MV-4-11 (cell line): ENCODE results near the gene TMEM269.
A peak's percentile ranks its signal among the peaks of the same experiment; 100 is the strongest.
"Not testable (repeated sequence)": the region's sequence is repeated elsewhere in the genome, so short reads cannot be mapped to it uniquely, and the experiment has no call there.

Source experiments
- DNase-seq: peaks from one replicate; lab custom pipeline; 2025; lab: John Stamatoyannopoulos, UW

The TMEM269 gene

DNA sequence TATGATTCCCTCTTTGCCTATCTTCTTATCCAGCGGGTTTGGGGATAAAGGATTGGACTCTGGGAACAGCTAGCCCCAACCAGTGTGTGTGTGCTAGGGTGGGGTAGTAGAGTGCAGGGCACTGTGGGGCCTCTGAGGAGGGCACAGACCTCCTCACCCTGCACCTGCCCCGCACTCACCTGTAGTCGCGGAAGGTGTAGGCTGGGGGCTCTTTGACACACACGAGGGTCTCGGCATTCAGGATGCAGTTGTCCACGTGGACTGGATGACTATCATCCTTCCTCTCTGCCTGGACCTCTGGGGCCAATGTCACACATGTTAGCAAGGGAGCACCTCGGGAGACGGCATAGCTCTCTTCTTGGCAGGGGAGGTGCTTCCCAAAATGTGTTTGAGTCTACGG, 36.8 kb upstream of the TMEM269 start:
- DNase-seq = no peak

DNA sequence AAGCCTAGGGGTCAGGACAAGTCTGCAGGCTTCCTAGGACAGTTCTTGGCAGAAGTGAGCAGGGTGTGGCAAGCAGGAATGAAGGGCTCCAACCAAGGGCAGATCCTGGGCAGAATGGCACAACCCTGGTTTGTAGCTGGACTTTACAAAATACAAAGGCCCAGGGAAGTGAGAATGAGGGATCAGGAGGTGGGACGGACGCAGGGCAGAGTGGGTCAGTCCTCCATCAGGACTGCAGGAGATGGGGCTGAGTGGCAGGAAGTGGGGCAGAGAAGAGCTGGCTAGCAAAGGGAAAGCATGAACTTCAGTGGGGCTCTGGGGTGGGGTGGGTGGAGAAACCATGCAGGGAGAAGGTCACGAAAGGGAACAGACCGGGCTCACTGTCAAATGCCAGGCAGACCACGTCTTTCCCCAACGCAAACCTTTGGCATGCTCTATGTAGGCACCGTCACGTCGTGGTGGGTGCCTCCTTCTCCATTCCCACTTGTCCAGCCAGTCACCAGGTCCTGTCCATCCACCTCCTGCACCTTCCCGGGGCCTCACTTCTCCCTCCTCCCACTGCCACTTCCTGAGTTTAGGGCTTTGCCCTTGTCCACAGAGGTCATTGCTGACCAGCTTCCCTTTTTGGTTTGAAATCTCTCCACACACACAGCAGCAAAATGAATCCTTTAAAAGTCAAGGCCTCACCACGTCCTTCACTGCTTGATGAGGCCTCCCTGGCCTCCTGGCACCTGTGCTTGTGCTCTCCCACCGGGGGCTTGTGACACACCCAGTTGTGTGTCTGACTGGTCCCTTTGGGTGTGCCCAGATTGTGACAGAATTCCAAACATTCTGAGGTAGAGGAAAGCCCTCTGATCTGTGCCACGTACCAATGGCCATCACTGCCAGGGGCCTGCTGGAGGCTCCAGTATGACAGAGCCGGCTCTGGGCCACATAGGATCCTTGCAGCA, 36.1 kb upstream of the TMEM269 start:
- peak; percentile 35 for DNase-seq

DNA sequence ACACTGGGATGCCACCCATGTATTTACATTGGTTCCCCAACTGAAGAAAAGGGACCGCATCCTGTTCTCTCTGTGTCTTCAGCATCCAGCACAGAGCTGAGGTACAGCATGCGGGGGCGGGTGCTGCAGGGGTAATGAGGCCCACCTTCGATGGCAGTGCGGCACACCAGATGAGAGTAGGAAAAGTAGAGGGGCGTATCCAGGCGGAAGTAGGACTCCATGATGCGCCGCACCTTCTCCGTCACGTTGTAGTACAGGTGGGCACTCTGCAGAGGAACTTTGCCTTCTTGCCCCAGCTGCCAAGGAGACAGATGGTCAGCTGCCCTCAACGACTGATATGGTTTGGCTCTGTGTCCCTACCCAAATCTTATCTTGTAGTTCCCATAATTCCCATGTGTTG, 34.8 kb upstream of the TMEM269 start:
- DNase-seq = no peak

DNA sequence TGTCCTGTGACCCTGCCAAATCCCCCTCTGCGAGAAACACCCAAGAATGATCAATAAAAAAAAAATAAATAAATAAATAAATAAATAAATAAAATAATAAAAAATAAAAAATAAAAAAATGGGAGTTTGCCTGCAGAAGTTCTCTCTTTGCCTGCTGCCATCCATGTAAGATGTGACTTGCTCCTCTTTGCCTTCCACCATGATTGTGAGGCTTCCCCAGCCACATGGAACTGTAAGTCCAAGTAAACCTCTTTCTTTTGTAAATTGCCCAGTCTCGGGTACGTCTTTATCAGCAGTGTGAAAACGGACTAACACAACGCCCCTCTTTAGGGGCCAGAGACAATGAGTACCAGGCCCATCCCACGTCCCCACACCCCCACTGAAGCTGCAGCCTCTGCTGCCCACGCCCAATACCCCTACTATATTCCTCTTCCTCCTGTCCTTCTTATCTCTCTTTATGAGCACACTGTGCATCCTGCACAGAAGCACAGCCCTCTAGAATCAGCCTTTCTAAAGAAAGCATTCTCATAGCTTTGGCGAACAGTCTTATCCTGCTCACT, 33.2 kb upstream of the TMEM269 start:
- DNase-seq = not testable (repeated sequence)

DNA sequence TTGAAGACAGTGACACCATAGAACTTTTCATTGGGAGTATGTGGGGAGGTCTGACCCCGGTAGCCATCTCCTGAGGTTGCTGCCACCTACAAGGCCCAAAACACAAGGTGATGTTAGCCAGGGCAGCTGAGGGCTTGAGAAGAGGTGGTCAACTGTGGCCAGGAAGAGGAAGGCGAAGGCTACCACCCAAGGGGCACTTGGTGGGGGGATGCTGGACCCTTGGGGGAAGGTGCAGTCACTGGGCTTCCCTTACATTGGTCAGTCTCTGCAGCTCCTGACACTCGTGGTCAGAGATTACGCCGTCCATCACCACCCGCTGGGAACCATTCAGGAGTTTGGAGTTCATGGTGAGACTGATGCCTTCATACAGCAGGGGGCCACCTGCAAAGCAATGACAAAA, 32.5 kb upstream of the TMEM269 start:
- DNase-seq = no peak

DNA sequence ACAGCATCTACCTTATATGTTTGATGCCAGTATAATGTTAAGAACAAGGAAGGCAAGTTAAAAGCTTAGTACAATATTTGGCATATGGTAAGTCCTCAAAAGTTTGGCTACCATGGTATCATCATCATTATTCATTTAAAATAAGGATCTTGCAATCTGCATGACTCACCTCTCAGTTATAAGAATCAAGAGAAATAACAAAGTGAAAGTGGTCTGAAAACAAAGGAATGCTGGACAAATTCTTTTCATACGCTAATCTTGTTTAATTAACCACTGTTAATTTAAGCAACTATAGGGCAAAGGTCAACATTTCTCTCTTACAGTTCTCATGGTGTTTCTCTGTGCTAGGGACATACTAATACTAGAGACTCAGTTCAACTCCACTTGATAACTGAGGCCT, 31.7 kb upstream of the TMEM269 start:
- DNase-seq = no peak

GRCh38 chr1:42756956-42757891, 27.6 kb upstream of the TMEM269 start:
- DNase-seq = peak; percentile 69

- no peak for DNase-seq
Measured at GRCh38 chr1:42757892-42758275, 26.9 kb upstream of the TMEM269 start.

DNA sequence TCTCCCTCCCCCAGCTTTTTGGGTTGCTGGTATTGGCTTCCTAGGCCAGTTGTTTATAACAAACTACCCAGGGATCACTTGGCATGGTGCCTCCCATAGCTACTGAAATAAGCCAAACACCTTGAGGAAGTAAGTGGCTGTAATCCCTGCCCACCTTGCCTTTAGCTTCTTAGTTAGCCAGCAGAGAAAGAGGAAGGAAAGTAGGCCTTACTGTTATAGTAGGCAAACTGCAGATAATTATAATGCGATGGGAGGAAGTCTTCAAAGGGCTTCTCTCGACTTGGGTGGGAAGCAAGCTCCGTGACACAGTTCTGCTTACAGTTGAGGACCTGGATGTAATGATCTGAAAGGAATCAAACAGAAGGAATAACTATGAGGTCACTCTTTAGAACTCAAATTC, 26.1 kb upstream of the TMEM269 start:
- DNase-seq = peak; percentile 12

- no peak for DNase-seq
Measured at GRCh38 chr1:42759114-42759513, 25.7 kb upstream of the TMEM269 start.

GRCh38 chr1:42761567-42761966, 23.2 kb upstream of the TMEM269 start:
- no peak for DNase-seq

GRCh38 chr1:42762269-42762668, 22.5 kb upstream of the TMEM269 start:
- DNase-seq = no peak

GRCh38 chr1:42765269-42765668, 19.5 kb upstream of the TMEM269 start:
- no peak for DNase-seq

DNA sequence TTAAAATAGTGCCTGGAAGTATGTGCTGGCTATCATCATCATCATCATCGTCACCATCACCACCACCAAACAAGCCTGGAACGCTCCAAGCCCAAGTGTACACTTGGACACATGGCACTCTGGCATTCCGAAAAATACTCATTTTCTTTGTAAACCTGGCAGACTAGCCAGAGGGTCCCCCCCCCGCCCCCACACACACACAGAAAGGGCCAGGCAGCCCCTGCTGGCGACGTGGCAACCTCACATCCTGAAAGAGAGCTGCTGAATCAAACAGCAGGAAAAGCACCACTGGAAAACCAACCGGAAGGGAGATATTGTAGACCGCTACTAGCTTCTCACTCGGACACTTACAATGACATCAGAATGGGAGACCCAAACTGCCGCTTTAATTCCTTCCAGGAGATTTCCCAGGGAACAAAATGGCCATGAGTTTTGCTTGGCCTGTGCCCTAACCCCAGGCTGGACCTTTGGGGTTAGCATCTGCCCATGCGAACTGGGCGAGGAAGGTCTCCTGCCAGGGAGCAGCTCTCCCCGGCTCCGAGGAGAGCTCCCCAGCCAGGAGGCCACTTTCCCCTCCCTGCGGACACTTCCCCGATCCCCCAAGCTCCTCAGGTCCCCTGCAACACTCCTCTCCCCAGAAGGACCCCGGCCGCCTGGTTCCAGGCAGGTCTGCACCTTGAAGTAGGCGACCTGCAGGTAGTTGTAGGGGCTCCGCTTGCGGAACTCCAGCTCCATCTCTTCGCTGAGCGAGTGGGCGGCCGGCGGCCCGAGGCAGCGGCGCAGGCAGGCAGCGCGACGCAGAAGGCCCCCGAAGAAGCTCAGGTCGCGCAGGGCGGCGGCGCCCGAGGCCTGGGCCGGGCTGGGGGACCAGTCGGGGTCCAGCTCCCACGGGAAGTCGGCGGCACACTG, 18.7 kb upstream of the TMEM269 start:
- peak; percentile 48 for DNase-seq

DNA sequence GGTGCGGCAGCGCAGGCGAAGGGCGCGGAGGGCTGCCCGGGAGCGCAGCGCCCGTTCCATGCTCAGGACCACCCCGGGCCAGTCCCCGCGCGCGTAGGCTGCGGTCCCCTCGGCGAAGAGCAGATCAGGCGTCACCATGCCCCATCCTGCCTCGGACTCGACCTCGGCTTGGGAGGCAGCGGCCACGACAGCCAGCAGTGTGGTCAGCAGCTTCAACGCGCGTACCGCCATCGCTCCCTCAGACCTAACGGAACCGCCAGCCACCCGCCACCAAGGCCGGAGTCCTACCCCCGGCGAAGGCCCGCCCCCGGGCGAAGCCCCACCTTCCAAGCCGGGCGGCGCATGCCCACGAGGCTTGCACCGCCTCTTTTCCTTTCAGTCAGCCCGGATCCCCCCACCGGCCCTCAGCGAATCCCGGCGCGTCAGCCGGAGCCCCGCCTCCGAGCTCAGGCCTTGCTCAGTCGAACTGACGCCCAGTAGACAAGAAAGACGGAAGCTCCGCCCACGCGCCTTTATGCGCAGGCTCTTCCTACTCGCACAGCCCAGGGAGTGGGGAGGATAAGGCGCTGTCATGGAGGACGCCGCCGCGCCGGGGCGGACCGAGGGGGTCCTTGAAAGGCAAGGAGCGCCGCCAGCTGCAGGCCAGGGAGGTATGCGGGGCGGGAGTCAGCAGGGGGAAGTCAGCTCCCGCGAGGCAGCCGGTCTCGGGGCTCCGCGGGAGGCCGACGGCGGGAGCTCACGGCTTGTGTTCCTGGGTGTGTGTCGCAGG, 17.9 kb upstream of the TMEM269 start, which contains the start of the genes C1orf50 and P3H1:
C1orf50 (plus strand) TSS at position 509 of the 769 bp plus-strand sequence; CDS start at position 572, 63 bp downstream.
P3H1 (minus strand) TSS at position 288 of the 769 bp plus-strand sequence; CDS start at position 231, 57 bp downstream.
- peak; percentile 99 for DNase-seq

DNA sequence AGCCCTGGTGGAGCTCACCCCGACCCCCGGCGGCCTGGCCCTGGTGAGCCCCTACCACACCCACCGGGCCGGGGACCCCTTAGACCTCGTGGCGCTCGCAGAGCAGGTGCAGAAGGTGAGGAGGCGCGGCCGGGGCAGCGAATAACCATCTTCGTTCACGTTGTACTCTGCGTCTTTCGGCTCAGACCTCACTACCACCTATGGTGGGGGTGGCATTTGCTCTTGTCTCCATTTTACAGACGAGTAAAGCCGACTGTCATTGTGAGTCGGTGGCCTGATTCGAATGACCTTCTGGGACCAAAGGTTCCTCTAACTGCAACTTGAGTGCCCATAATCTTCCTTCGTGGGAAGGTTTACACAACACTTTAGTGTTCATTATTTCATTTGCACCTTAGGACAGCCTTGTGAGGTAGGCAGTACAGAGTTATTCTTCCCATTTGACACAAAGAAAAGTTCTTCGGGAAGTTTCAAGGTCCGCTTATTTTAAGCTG, 17.2 kb upstream of the TMEM269 start:
- no peak for DNase-seq

- no peak for DNase-seq
Measured at GRCh38 chr1:42768172-42768571, 16.6 kb upstream of the TMEM269 start.

DNA sequence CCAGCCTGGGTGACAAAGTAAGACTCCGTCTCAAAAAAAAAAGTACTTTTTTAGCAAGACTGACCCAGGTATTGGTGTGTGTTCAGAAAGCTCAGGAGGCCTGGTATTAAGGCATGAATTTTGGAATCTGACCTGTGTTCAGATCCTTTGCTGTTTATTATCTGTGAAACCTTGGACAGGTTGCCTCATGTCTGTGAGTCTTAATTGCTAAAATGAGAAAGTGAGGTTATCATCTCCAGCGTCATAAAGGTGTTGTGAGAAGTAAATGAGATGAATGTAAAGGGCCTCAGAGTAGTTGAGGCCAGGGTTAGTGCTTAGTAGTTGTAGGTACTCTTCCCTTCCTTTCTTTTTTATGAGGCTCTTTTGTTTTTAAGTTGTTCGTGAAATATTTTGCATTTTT, 15.0 kb upstream of the TMEM269 start:
- DNase-seq = no peak

DNA sequence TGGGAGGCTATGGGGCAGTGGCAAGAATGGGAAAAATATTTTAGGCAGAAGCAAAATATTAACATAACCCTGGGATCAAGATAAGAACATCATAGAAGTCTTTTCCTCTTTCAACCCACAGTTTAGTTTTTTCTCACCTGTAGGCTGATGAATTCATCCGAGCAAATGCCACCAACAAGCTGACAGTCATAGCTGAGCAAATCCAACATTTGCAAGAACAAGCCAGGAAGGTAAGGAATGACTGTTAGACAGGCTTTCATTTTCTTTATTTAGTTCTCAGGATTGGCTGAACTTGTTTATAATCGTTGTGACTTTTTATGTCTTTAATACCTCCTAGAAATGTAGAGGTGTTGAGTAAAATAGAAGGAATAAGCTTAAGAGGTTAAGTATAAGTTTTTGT, 11.4 kb upstream of the TMEM269 start:
- DNase-seq = no peak

- DNase-seq = no peak
Measured at GRCh38 chr1:42774928-42775526, 9.8 kb upstream of the TMEM269 start.
